K562 (cell line): Measurements from ENCODE around the gene PAQR7. TPM values are rescaled to one million over a fixed set of nuclear protein-coding genes. Genes with fewer than 3 reads are reported as not detected.

Experiments
- ATAC-seq: fragments of 200-7000 bp; cut with Tn5 transposase; 3 replicates; pipeline ENCODE4 v1.9.1; 2020; ENCODE audit warnings: moderate library complexity
- BruUV-seq: library from RNA; stranded (reverse); fragments of 400-500 nt; replicated peaks from 2 replicates; lab custom pipeline; 2021; lab: Mats Ljungman, UMichigan
- CTCF ChIA-PET: fragments of 300-600 bp; formaldehyde crosslinking; extraction: SDS; loops from one replicate; lab custom pipeline; 2021; ENCODE audit warnings: low intra/inter-chr PET ratio; lab: Yijun Ruan, JAX
- POLR2A ChIA-PET: fragments of 300-600, 350-650 bp; sonication (Branson Sonifier 250); formaldehyde crosslinking; extraction: SDS; loops from one replicate; lab custom pipeline; 2021; ENCODE audit warnings: antibody characterized with exemption, inconsistent platforms; lab: Yijun Ruan, JAX
- DNase-seq, 4 experiments: peaks; one replicate each; pipeline versions ENCODE4 v3.0.0 to v3.0.0-alpha.2; 2011 to 2018; ENCODE audit warnings: low spot score in 3 of 4, mixed read lengths in 3 of 4; ENCODE audit errors: extremely low read depth in 1 of 4
- FAIRE-seq: peaks from 2 replicates; lab custom pipeline; 2011; peaks lifted over from hg19 to GRCh38; lab: Jason Lieb, UNC
- H2AFZ ChIP-seq: 2 replicates; pipeline ENCODE4 v1.6.0; 2011; ENCODE audit warnings: low read depth, low read length, control low read depth, inconsistent platforms
- H3K27ac ChIP-seq: fragments of 200-600 bp; 3 replicates; pipeline ENCODE4 v1.8.0; 2011; ENCODE audit warnings: low read depth, mild to moderate bottlenecking, control low read depth, inconsistent platforms, low read length, moderate library complexity, mixed read lengths; ENCODE audit errors: extremely low read depth
- H3K27me3 ChIP-seq, 2 experiments: fragments of 300-600 bp in 1 of 2; 2 replicates in 1 of 2; 3 replicates in 1 of 2; pipeline versions ENCODE4 v1.6.0 to v1.8.0; 2011; ENCODE audit warnings: inconsistent platforms in 2 of 2, low read length in 2 of 2, mild to moderate bottlenecking in 1 of 2, mixed read lengths in 1 of 2, moderate library complexity in 1 of 2; ENCODE audit not compliant: control insufficient read depth in 2 of 2, insufficient read depth in 2 of 2
- H3K36me3 ChIP-seq: fragments of 300-600 bp; 3 replicates; pipeline ENCODE4 v1.8.0; 2011; ENCODE audit warnings: mild to moderate bottlenecking, low read length, inconsistent platforms; ENCODE audit not compliant: control insufficient read depth, insufficient read depth
- H3K4me1 ChIP-seq, 2 experiments: fragments of 200-600 bp in 1 of 2; replicated peaks in 1 of 2; 2 replicates in 1 of 2; 3 replicates in 1 of 2; pipeline versions ENCODE4 v1.5.1 to v1.8.0; 2011; ENCODE audit warnings: inconsistent platforms in 2 of 2, low read length in 2 of 2, mild to moderate bottlenecking in 1 of 2, mixed read lengths in 1 of 2, moderate library complexity in 1 of 2; ENCODE audit not compliant: control insufficient read depth in 2 of 2, insufficient read depth in 2 of 2
- H3K4me2 ChIP-seq: 2 replicates; pipeline ENCODE4 v1.6.1; 2011; ENCODE audit warnings: low read length, control low read depth, inconsistent platforms, mixed read lengths; ENCODE audit not compliant: insufficient read depth
- H3K4me3 ChIP-seq: fragments of 200-600 bp; sonication (generic), shearing (Covaris generic); 2 replicates; pipeline ENCODE4 v1.5.1; 2016; ENCODE audit warnings: control low read depth, inconsistent platforms
- H3K79me2 ChIP-seq: fragments of 200-600 bp; 3 replicates; pipeline ENCODE4 v1.8.0; 2011; ENCODE audit warnings: low read length, inconsistent platforms; ENCODE audit not compliant: control insufficient read depth, insufficient read depth
- H3K9ac ChIP-seq, 2 experiments: 2 replicates each; pipeline versions ENCODE4 v1.6.0 to v1.6.1; 2011; ENCODE audit warnings: low read depth in 2 of 2, low read length in 2 of 2, control low read depth in 1 of 2, inconsistent platforms in 1 of 2, mild to moderate bottlenecking in 1 of 2, mixed read lengths in 1 of 2; ENCODE audit not compliant: insufficient read depth in 1 of 2
- H3K9me1 ChIP-seq: one replicate; pipeline ENCODE4 v1.6.0; 2011; ENCODE audit warnings: inconsistent platforms, mild to moderate bottlenecking, low read length, moderate library complexity; ENCODE audit not compliant: control insufficient read depth, insufficient read depth
- H3K9me3 ChIP-seq: replicated peaks from 2 replicates; pipeline ENCODE4 v1.5.1; 2011; ENCODE audit warnings: low read depth, low read length, inconsistent platforms; ENCODE audit not compliant: control insufficient read depth, insufficient read depth
- H4K20me1 ChIP-seq: replicated peaks from 2 replicates; pipeline ENCODE4 v1.6.1; 2011; ENCODE audit warnings: low read length, inconsistent platforms, mixed read lengths; ENCODE audit not compliant: control insufficient read depth, insufficient read depth
- BRF1 ChIP-seq: IDR thresholded peaks from 3 replicates; pipeline ENCODE4 v1.6.1; 2011; ENCODE audit warnings: borderline replicate concordance, mild to moderate bottlenecking; ENCODE audit not compliant: insufficient read length; ENCODE audit errors: extremely low read depth
- DPF2 ChIP-seq: fragments of 450-650 bp; IDR thresholded peaks from 2 replicates; pipeline ENCODE4 v1.6.1; 2016
- ERF ChIP-seq: fragments of 450-650 bp; formaldehyde crosslinking; IDR thresholded peaks from 2 replicates; pipeline ENCODE4 v1.4.0; 2020; ENCODE audit warnings: mild to moderate bottlenecking, mixed read lengths
- HDAC1 ChIP-seq, 2 experiments: fragments of 450-650 bp; IDR thresholded peaks; 2 replicates each; pipeline ENCODE4 v1.6.1; 2016 to 2017; ENCODE audit warnings: inconsistent platforms in 1 of 2, mild to moderate bottlenecking in 1 of 2, moderate library complexity in 1 of 2
- RCOR1 ChIP-seq, 2 experiments: IDR thresholded peaks; 2 replicates each; pipeline ENCODE4 v1.6.1; 2012; ENCODE audit warnings: low read depth in 2 of 2, low read length in 2 of 2, borderline replicate concordance in 1 of 2, improper control_type of control experiment in 1 of 2
- SMARCA4 ChIP-seq: fragments of 450-650 bp; IDR thresholded peaks from 2 replicates; pipeline ENCODE4 v1.6.1; 2016
- STAG1 ChIP-seq: sonication (generic); formaldehyde crosslinking; IDR thresholded peaks from 2 replicates; pipeline ENCODE4 v1.5.0; 2020; ENCODE audit warnings: missing genetic modification reagents, borderline replicate concordance
- TEAD4 ChIP-seq, 2 experiments: sonication (generic) in 1 of 2; formaldehyde crosslinking in 1 of 2; IDR thresholded peaks; 2 replicates each; pipeline versions ENCODE4 v1.6.1 to v1.8.0; 2012 to 2022; ENCODE audit warnings: borderline replicate concordance in 1 of 2, inconsistent platforms in 1 of 2, low read length in 1 of 2, mild to moderate bottlenecking in 1 of 2, missing genetic modification reagents in 1 of 2
- ZKSCAN1 ChIP-seq: fragments of 150-350 bp; IDR thresholded peaks from 2 replicates; pipeline ENCODE4 v1.6.1; 2016; ENCODE audit warnings: low read depth, low read length
- ZNF830 ChIP-seq: fragments of 250-450 bp; sonication (Bioruptor Pico); IDR thresholded peaks from 2 replicates; pipeline ENCODE4 v1.5.0; 2021; ENCODE audit warnings: mild to moderate bottlenecking
- ZSCAN29 ChIP-seq: fragments of 450-650 bp; IDR thresholded peaks from 2 replicates; pipeline ENCODE4 v1.6.1; 2017
- ZZZ3 ChIP-seq: fragments of 450-650 bp; IDR thresholded peaks from 2 replicates; pipeline ENCODE4 v1.6.1; 2016; ENCODE audit warnings: antibody characterized with exemption, mild to moderate bottlenecking, moderate library complexity
- WGBS: fragments of 100-300 bp; shearing (Covaris generic); methylation state at CpG from one replicate; pipeline ENCODE4 v1.1.6; 2016; ENCODE audit warnings: low coverage, mixed read lengths; ENCODE audit not compliant: insufficient coverage; ENCODE audit errors: missing lambda C conversion rate; 5-methylcytosine and 5-hydroxymethylcytosine counted together
- in situ Hi-C: fragments of 300-500 bp; cut with MboI; formaldehyde crosslinking; loops from 4 replicates; pipeline ENCODE4 v1.15.0; 2018; ENCODE audit warnings: inconsistent platforms, mixed read lengths
- intact Hi-C: fragments of 100-400 bp; cut with micrococcal nuclease; formaldehyde crosslinking; loops from 2 replicates; pipeline ENCODE4 v1.14.2; 2022
- polyA plus RNA-seq, 8 experiments: library from polyadenylated mRNA; depleted of rRNA in 4 of 8; stranded (reverse) in 5 of 8; unstranded in 3 of 8; fragments of >200 nt; fragmentation: Nextera tagmentation in 2 of 8; fragmentation: Illumina TruSeq in 1 of 8; extraction: Ambion mirVana in 2 of 8; extraction: Trizol in 1 of 8; gene quantifications; 2 replicates each; pipeline versions ENCODE4 v1.2.1 to v1.2.3, GENCODE V29; 2011 to 2014; ENCODE audit warnings: inconsistent platforms in 1 of 8, missing spikeins in 1 of 8
- total RNA-seq, 7 experiments: library from RNA; depleted of rRNA in 6 of 7; stranded (reverse); fragments of >200 nt in 6 of 7; fragmentation: Illumina TruSeq in 2 of 7; extraction: Trizol in 2 of 7; gene quantifications; 2 replicates each; pipeline versions ENCODE4 v1.2.1 to v1.2.3, GENCODE V29; 2011 to 2021; ENCODE audit warnings: low replicate concordance in 1 of 7
- TF ChIP-seq, protein P1 (sequence below): IDR thresholded peaks from 3 replicates; pipeline ENCODE4 v1.6.1; 2011; ENCODE audit warnings: borderline replicate concordance, mild to moderate bottlenecking; ENCODE audit not compliant: insufficient read length, insufficient read depth
- TF ChIP-seq, protein P2 (sequence below): sonication (generic); formaldehyde crosslinking; IDR thresholded peaks from 2 replicates; pipeline ENCODE4 v1.8.0; 2023; ENCODE audit warnings: mild to moderate bottlenecking, missing genetic modification reagents
- TF ChIP-seq, protein P3 (sequence below), 2 experiments: IDR thresholded peaks in 1 of 2; conservative IDR thresholded peaks in 1 of 2; 2 replicates each; pipeline ENCODE4 v1.6.1; 2016; ENCODE audit warnings: low read depth in 2 of 2, mild to moderate bottlenecking in 1 of 2, missing compliant biosample characterization in 1 of 2, missing genetic modification characterization in 1 of 2, moderate library complexity in 1 of 2
- TF ChIP-seq, protein P4 (sequence below): fragments of 450-650 bp; formaldehyde crosslinking; IDR thresholded peaks from 2 replicates; pipeline ENCODE4 v1.4.0; 2020; ENCODE audit warnings: mild to moderate bottlenecking

The PAQR7 gene
- total and polyA plus RNA-seq, 9 of the 15 experiments (the other 6 are each of a cell fraction or from before 2014, with no cell fraction given), result 1.1 to 5.2 (median 2.6) TPM

DNA sequence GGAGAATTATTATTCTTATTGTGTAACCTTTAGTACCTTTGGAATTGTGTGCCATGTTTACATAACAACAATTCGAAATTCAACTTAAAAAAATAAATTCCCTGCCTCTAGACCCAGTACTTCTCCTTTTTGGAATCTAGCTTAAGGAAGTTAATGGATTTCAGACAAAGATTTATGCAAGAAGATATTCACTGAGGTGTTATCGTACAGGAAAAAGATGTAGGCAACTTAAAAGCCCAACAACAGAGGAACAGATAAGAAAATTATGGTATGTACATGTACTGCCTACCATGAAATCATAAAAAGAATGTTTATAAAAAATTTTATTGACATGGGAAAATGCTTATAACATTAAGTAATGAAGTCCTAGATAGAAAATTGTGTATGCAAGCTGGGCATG is 48.9 kb upstream of the PAQR7 start:
- CTCF ChIA-PET, result interaction anchor here (0.7 kb wide), 1 partner anchor 485 kb away, joined by 5 read pairs; no protein-coding TSS in a partner anchor
- BruUV-seq, result no TSS peak
- no peak for FAIRE-seq
- Histone ChIP-seq H3K27me3 (no peaks in the 10 kb centered on the region), H3K4me1 (peaks cover 31 to 34% of the 10 kb centered on the region in 2 experiments), H3K4me3 (no peak overlapping the region), H3K9me1 (no peaks in the 10 kb centered on the region), H3K9me3 (no peaks in the 10 kb centered on the region), H3K9ac (peak overlapping the region in 1 of 2 experiments; percentile 23; a peak in 1 of 4 replicates), H3K4me2 (no peak overlapping the region), H2AFZ (peak overlapping the region; percentile 43; the same call in 1 of the 2 replicates), H4K20me1 (no peaks in the 10 kb centered on the region), H3K27ac (no peak overlapping the region), H3K36me3 (no peaks in the 10 kb centered on the region), H3K79me2 (no peaks in the 10 kb centered on the region)
- intact Hi-C loops, result no loop called here
- no peak for DNase-seq
- no peak for ATAC-seq
- WGBS, result 11% methylated on average over 2 of the region's 2 CpGs
- in situ Hi-C loops, result no loop called here
- POLR2A ChIA-PET, result interaction anchor here (0.5 to 2.2 kb wide), 5 partner anchors 8 to 23 kb away, joined by 3 to 8 read pairs (median 6); no protein-coding TSS in a partner anchor
- TF ChIP-seq ZKSCAN1 (no peak), ERF (CRISPR knock-in tag) (no peak), TEAD4 (IDR thresholded peaks at IDR 0.05; ENCODE audit: low read length) (peak; percentile 75; the same call in 1 of the 2 replicates), TEAD4 (CRISPR knock-in tag; IDR thresholded peaks at IDR 0.05; ENCODE audit: borderline replicate concordance) (no peak), DPF2 (peak; percentile 47; the same call in 1 of the 2 replicates), HDAC1 (IDR thresholded peaks at IDR 0.05) (peak in 1 of 2 experiments; percentile 16; a peak in 1 of 4 replicates), ZSCAN29 (no peak), ZNF830 (CRISPR knock-in tag) (no peak), RCOR1 (IDR thresholded peaks at IDR 0.05; ENCODE audit: borderline replicate concordance in 1 of 2, low read depth in 2 of 2, low read length in 2 of 2) (peak in 1 of 2 experiments; percentile 70; a peak in 1 of 4 replicates), BRF1 (no peak), SMARCA4 (peak; percentile 61), STAG1 (no peak), ZZZ3 (no peak)
- TF ChIP-seq, protein P1, sequence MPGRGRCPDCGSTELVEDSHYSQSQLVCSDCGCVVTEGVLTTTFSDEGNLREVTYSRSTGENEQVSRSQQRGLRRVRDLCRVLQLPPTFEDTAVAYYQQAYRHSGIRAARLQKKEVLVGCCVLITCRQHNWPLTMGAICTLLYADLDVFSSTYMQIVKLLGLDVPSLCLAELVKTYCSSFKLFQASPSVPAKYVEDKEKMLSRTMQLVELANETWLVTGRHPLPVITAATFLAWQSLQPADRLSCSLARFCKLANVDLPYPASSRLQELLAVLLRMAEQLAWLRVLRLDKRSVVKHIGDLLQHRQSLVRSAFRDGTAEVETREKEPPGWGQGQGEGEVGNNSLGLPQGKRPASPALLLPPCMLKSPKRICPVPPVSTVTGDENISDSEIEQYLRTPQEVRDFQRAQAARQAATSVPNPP, result no peak
- TF ChIP-seq, protein P2, sequence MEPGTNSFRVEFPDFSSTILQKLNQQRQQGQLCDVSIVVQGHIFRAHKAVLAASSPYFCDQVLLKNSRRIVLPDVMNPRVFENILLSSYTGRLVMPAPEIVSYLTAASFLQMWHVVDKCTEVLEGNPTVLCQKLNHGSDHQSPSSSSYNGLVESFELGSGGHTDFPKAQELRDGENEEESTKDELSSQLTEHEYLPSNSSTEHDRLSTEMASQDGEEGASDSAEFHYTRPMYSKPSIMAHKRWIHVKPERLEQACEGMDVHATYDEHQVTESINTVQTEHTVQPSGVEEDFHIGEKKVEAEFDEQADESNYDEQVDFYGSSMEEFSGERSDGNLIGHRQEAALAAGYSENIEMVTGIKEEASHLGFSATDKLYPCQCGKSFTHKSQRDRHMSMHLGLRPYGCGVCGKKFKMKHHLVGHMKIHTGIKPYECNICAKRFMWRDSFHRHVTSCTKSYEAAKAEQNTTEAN, result no peak
- TF ChIP-seq, protein P3, sequence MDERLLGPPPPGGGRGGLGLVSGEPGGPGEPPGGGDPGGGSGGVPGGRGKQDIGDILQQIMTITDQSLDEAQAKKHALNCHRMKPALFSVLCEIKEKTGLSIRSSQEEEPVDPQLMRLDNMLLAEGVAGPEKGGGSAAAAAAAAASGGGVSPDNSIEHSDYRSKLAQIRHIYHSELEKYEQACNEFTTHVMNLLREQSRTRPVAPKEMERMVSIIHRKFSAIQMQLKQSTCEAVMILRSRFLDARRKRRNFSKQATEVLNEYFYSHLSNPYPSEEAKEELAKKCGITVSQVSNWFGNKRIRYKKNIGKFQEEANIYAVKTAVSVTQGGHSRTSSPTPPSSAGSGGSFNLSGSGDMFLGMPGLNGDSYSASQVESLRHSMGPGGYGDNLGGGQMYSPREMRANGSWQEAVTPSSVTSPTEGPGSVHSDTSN (CRISPR knock-in tag; IDR thresholded peaks at IDR 0.05; ENCODE audit: low read depth), result no peak
- TF ChIP-seq, protein P3 (tag; conservative IDR thresholded peaks at IDR 0.05; ENCODE audit: low read depth), result peak; percentile 61; the same call in 1 of the 2 replicates
- TF ChIP-seq, protein P4, sequence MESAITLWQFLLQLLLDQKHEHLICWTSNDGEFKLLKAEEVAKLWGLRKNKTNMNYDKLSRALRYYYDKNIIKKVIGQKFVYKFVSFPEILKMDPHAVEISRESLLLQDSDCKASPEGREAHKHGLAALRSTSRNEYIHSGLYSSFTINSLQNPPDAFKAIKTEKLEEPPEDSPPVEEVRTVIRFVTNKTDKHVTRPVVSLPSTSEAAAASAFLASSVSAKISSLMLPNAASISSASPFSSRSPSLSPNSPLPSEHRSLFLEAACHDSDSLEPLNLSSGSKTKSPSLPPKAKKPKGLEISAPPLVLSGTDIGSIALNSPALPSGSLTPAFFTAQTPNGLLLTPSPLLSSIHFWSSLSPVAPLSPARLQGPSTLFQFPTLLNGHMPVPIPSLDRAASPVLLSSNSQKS (CRISPR knock-in tag), result no peak
